HL-60 (cell line): ENCODE results near the gene FRS3.

Source experiments
- DNase-seq, 2 experiments: peaks; one replicate each; pipeline ENCODE4 v3.0.0-alpha.2; 2010 to 2020; ENCODE audit warnings: low read depth in 1 of 2, low spot score in 1 of 2
- H3K27ac ChIP-seq: fragments of 250-450 bp; sonication (Bioruptor Pico); replicated peaks from 2 replicates; pipeline ENCODE4 v1.5.1; 2020; ENCODE audit warnings: mild to moderate bottlenecking, moderate library complexity
- H3K27me3 ChIP-seq: fragments of 250-450 bp; sonication (Bioruptor Pico); 2 replicates; pipeline ENCODE4 v1.5.1; 2021; ENCODE audit warnings: mild to moderate bottlenecking, moderate library complexity; ENCODE audit not compliant: insufficient read depth, poor library complexity, severe bottlenecking
- H3K4me3 ChIP-seq: replicated peaks from 2 replicates; pipeline ENCODE4 v1.5.1; 2011; ENCODE audit warnings: mild to moderate bottlenecking, control low read depth, low read length; ENCODE audit not compliant: insufficient read depth
- CTCF ChIP-seq: IDR thresholded peaks from one replicate; pipeline ENCODE4 v1.5.1; 2011; ENCODE audit warnings: low read length, control low read depth, inconsistent platforms; ENCODE audit not compliant: insufficient read depth
- GABPA ChIP-seq: IDR thresholded peaks from 2 replicates; pipeline ENCODE4 v1.6.1; 2012; ENCODE audit warnings: low read depth
- POLR2AphosphoS5 ChIP-seq: IDR thresholded peaks from 2 replicates; pipeline ENCODE4 v1.6.1; 2012; ENCODE audit warnings: low read depth
- REST ChIP-seq: IDR thresholded peaks from 2 replicates; pipeline ENCODE4 v1.6.1; 2012; ENCODE audit warnings: low read depth; ENCODE audit not compliant: insufficient replicate concordance
- SPI1 ChIP-seq: IDR thresholded peaks from 2 replicates; pipeline ENCODE4 v1.6.1; 2012; ENCODE audit warnings: low read depth, mild to moderate bottlenecking, borderline replicate concordance

FRS3 gene

GRCh38 chr6:41730531-41731436, 48.9 kb downstream of the FRS3 start:
- TF ChIP-seq SPI1, result no peak
- no peak for TF ChIP-seq POLR2AphosphoS5
- no peak for TF ChIP-seq CTCF
- no peak for TF ChIP-seq REST
- no peak for TF ChIP-seq GABPA
- no peak overlapping the region for H3K27ac ChIP-seq
- H3K27me3 ChIP-seq, result no peaks in the 10 kb centered on the region
- no peak for DNase-seq
- no peak overlapping the region for H3K4me3 ChIP-seq

GRCh38 chr6:41729624-41730023, 50.1 kb downstream of the FRS3 start:
- no peak for TF ChIP-seq POLR2AphosphoS5
- no peak for TF ChIP-seq SPI1
- TF ChIP-seq REST, result no peak
- TF ChIP-seq CTCF, result no peak
- no peak for TF ChIP-seq GABPA
- no peak overlapping the region for H3K27ac ChIP-seq
- no peak for DNase-seq
- H3K27me3 ChIP-seq, result no peaks in the 10 kb centered on the region
- no peak overlapping the region for H3K4me3 ChIP-seq

GRCh38 chr6:41728954-41729353, 50.7 kb downstream of the FRS3 start:
- H3K27ac ChIP-seq, result no peak overlapping the region

More at GRCh38 chr6:41728954-41729353, 50.7 kb downstream of the FRS3 start:
- DNase-seq, result no peak
- TF ChIP-seq CTCF (no peak), SPI1 (no peak)
- no peaks in the 10 kb centered on the region for H3K27me3 ChIP-seq
- no peak overlapping the region for H3K4me3 ChIP-seq
